ENCODE data around the gene HDAC9.

HDAC9 gene

GRCh38 chr7:18927134-18927533 is 431.6 kb downstream of the HDAC9 start:
- Histone ChIP-seq H3K36me3 (ENCODE audit: control insufficient read depth, insufficient read depth, low read length) (no peaks in the 10 kb centered on the region), H3K4me3 (replicated peaks; ENCODE audit: low read depth, low read length) (no peak overlapping the region), H3K27me3 (replicated peaks; ENCODE audit: control insufficient read depth, insufficient read depth, low read length) (no peaks in the 10 kb centered on the region)
- DNase-seq (ENCODE audit: extremely low read depth, insufficient read length), result no peak
- no peak for TF ChIP-seq CTCF (IDR thresholded peaks at IDR 0.05; ENCODE audit: insufficient read depth, low read length, poor library complexity, severe bottlenecking)

DNA sequence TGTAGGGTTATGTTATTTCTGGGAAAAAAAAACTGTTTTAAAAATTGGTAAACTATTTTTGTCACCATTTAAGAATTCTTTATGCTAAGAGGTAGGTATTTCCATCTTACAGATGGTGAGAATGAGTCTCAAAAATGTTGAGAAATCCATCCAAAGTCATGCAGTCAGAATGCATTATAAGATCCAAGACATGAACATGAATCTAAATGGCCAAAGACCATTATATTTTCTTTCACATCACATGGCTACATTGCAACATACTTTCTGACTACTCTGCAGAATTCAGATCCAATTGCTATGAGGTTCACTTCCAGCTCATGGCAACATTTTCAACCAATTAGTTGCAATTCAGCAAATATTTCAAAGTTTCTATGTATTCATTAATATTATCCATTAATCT is 440.7 kb downstream of the HDAC9 start:
- no peak for TF ChIP-seq CTCF (IDR thresholded peaks at IDR 0.05; ENCODE audit: insufficient read depth, low read length, poor library complexity, severe bottlenecking)
- Histone ChIP-seq H3K27me3 (replicated peaks; ENCODE audit: control insufficient read depth, insufficient read depth, low read length) (no peaks in the 10 kb centered on the region), H3K4me3 (replicated peaks; ENCODE audit: low read depth, low read length) (no peak overlapping the region), H3K36me3 (ENCODE audit: control insufficient read depth, insufficient read depth, low read length) (no peaks in the 10 kb centered on the region)
- DNase-seq (ENCODE audit: extremely low read depth, insufficient read length), result no peak

DNA sequence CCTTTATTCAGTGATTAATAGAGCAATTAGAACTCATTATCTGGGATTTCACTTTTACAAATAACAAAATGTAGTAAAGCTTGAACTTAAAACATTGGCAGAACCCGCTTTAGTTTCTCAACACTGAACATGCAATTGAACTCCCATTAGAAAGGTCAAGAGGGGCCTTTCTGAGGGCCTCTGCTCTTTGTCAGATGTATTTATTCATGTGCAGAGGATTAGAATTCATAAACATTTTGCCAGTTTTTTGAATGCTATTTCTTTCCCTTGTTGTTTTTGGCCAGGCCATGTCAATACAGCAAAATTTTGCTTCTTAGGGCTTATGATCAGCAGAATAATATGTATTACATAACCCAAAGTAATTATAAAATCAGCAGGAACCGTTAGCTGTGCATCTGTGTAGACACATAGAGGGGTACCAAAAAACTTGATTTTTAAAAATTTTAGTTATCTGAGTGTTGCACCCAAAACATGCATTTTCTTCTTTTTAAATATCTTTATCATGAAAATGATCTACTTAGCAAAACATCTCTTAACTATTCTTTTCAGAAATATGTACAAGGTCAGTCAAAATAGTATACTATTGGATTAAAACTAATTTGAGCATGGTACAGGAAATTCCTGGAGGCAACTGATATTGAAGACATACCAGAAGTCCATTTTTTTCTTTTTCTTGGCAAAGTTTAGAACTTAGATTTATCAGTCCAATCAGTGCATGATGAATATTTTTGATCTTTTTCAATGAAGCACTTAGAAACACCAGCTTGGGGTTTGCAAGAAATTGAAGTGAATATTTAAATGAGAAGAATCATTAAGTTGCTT is 444.4 kb downstream of the HDAC9 start:
- DNase-seq (ENCODE audit: extremely low read depth, insufficient read length), result no peak
- Histone ChIP-seq H3K27me3 (replicated peaks; ENCODE audit: control insufficient read depth, insufficient read depth, low read length) (no peaks in the 10 kb centered on the region), H3K4me3 (replicated peaks; ENCODE audit: low read depth, low read length) (no peak overlapping the region), H3K36me3 (ENCODE audit: control insufficient read depth, insufficient read depth, low read length) (no peaks in the 10 kb centered on the region)
- no peak for TF ChIP-seq CTCF (IDR thresholded peaks at IDR 0.05; ENCODE audit: insufficient read depth, low read length, poor library complexity, severe bottlenecking)

GRCh38 chr7:18940593-18941134 is 445.1 kb downstream of the HDAC9 start:
- no peak for TF ChIP-seq CTCF (IDR thresholded peaks at IDR 0.05; ENCODE audit: insufficient read depth, low read length, poor library complexity, severe bottlenecking)
- H3K27me3 ChIP-seq (replicated peaks; ENCODE audit: control insufficient read depth, insufficient read depth, low read length), result no peaks in the 10 kb centered on the region

GRCh38 chr7:18941207-18941606 is 445.7 kb downstream of the HDAC9 start:
- no peak for TF ChIP-seq CTCF (IDR thresholded peaks at IDR 0.05; ENCODE audit: insufficient read depth, low read length, poor library complexity, severe bottlenecking)
- DNase-seq (ENCODE audit: extremely low read depth, insufficient read length), result no peak
- no peak overlapping the region for H3K4me3 ChIP-seq (replicated peaks; ENCODE audit: low read depth, low read length)

More at GRCh38 chr7:18940593-18941134, 445.1 kb downstream of the HDAC9 start:
- no peak for DNase-seq (ENCODE audit: extremely low read depth, insufficient read length)
- H3K36me3 ChIP-seq (ENCODE audit: control insufficient read depth, insufficient read depth, low read length), result no peaks in the 10 kb centered on the region
- H3K4me3 ChIP-seq (replicated peaks; ENCODE audit: low read depth, low read length), result no peak overlapping the region

More at GRCh38 chr7:18941207-18941606, 445.7 kb downstream of the HDAC9 start:
- H3K27me3 ChIP-seq (replicated peaks; ENCODE audit: control insufficient read depth, insufficient read depth, low read length), result no peaks in the 10 kb centered on the region
- H3K36me3 ChIP-seq (ENCODE audit: control insufficient read depth, insufficient read depth, low read length), result no peaks in the 10 kb centered on the region
